GM19467 (cell line): ENCODE measurements around the gene MYO16.

Experiments
- ATAC-seq: cut with Tn5 transposase; IDR thresholded peaks from one replicate; pipeline ENCODE4 v1.9.1; 2021; ENCODE audit warnings: mild to moderate bottlenecking, moderate library complexity; ENCODE audit not compliant: unreplicated experiment

Gene MYO16

GRCh38 chr13:108927615-108928014, 298.2 kb downstream of the MYO16 start:
- no peak for ATAC-seq

GRCh38 chr13:108929532-108930206, 300.3 kb downstream of the MYO16 start:
- ATAC-seq = no peak

GRCh38 chr13:108932196-108932595, 302.8 kb downstream of the MYO16 start:
- no peak for ATAC-seq

- ATAC-seq = no peak
Measured at GRCh38 chr13:108933061-108933460, 303.6 kb downstream of the MYO16 start.

- ATAC-seq = no peak
Measured at GRCh38 chr13:108938155-108938554, 308.7 kb downstream of the MYO16 start.

GRCh38 chr13:108940121-108940520, 310.7 kb downstream of the MYO16 start:
- ATAC-seq = no peak

- no peak for ATAC-seq
Measured at GRCh38 chr13:108943842-108944241, 314.4 kb downstream of the MYO16 start.

GRCh38 chr13:108944760-108945159, 315.3 kb downstream of the MYO16 start:
- ATAC-seq = no peak

- ATAC-seq = no peak
Measured at GRCh38 chr13:108947551-108948030, 318.2 kb downstream of the MYO16 start.

GRCh38 chr13:108948251-108948671, 318.9 kb downstream of the MYO16 start:
- ATAC-seq = no peak

- ATAC-seq = no peak
Measured at GRCh38 chr13:108950333-108951010, 321.1 kb downstream of the MYO16 start.

- ATAC-seq = no peak
Measured at GRCh38 chr13:108955741-108956140, 326.3 kb downstream of the MYO16 start.

GRCh38 chr13:108957369-108958012, 328.1 kb downstream of the MYO16 start:
- ATAC-seq = no peak

GRCh38 chr13:108958013-108958376, 328.6 kb downstream of the MYO16 start:
- ATAC-seq = no peak

GRCh38 chr13:108959234-108959633, 329.8 kb downstream of the MYO16 start:
- ATAC-seq = no peak

GRCh38 chr13:108960006-108960405, 330.6 kb downstream of the MYO16 start:
- ATAC-seq = no peak

GRCh38 chr13:108961542-108962125, 332.2 kb downstream of the MYO16 start:
- ATAC-seq = peak; percentile 87

- no peak for ATAC-seq
Measured at GRCh38 chr13:108962654-108963053, 333.2 kb downstream of the MYO16 start.

GRCh38 chr13:108963276-108963810, 333.9 kb downstream of the MYO16 start:
- ATAC-seq = no peak

- no peak for ATAC-seq
Measured at GRCh38 chr13:108963846-108964600, 334.6 kb downstream of the MYO16 start.

GRCh38 chr13:108964606-108965005, 335.2 kb downstream of the MYO16 start:
- no peak for ATAC-seq
